GM18526 (cell line): ENCODE results near the gene TP63.

Experiments used
- POLR2A ChIP-seq: IDR thresholded peaks from 3 replicates; pipeline ENCODE4 v1.6.1; 2011; ENCODE audit not compliant: insufficient read length; ENCODE audit errors: extremely low read depth

The TP63 gene

GRCh38 chr3:189830401-189830800 lies 199.2 kb downstream of the TP63 start:
- TF ChIP-seq POLR2A, result no peak

- no peak for TF ChIP-seq POLR2A
These were observed 202.1 kb downstream of the TP63 start for GRCh38 chr3:189833266-189833665.

- no peak for TF ChIP-seq POLR2A
These were observed 202.8 kb downstream of the TP63 start for GRCh38 chr3:189833996-189834395.

GRCh38 chr3:189834462-189834861 lies 203.3 kb downstream of the TP63 start:
- no peak for TF ChIP-seq POLR2A

- TF ChIP-seq POLR2A, result no peak
These were observed 205.6 kb downstream of the TP63 start for GRCh38 chr3:189836795-189837194.

- TF ChIP-seq POLR2A, result no peak
These were observed 207.1 kb downstream of the TP63 start for GRCh38 chr3:189838291-189838690.

GRCh38 chr3:189839576-189839975 lies 208.4 kb downstream of the TP63 start:
- no peak for TF ChIP-seq POLR2A

GRCh38 chr3:189841473-189842205 lies 210.4 kb downstream of the TP63 start:
- TF ChIP-seq POLR2A, result no peak

GRCh38 chr3:189842681-189843602 lies 211.8 kb downstream of the TP63 start:
- no peak for TF ChIP-seq POLR2A

GRCh38 chr3:189845069-189845468 lies 213.9 kb downstream of the TP63 start:
- TF ChIP-seq POLR2A, result no peak

GRCh38 chr3:189848395-189849040 lies 217.3 kb downstream of the TP63 start:
- no peak for TF ChIP-seq POLR2A

GRCh38 chr3:189849262-189849661 lies 218.1 kb downstream of the TP63 start:
- TF ChIP-seq POLR2A, result no peak

- TF ChIP-seq POLR2A, result no peak
These were observed 220.5 kb downstream of the TP63 start for GRCh38 chr3:189851682-189852081.

- TF ChIP-seq POLR2A, result no peak
These were observed 222.7 kb downstream of the TP63 start for GRCh38 chr3:189853906-189854305.

- TF ChIP-seq POLR2A, result no peak
These were observed 229.1 kb downstream of the TP63 start for GRCh38 chr3:189860296-189860695.

- no peak for TF ChIP-seq POLR2A
These were observed 231.3 kb downstream of the TP63 start for GRCh38 chr3:189862385-189862998.

- TF ChIP-seq POLR2A, result no peak
These were observed 231.8 kb downstream of the TP63 start for GRCh38 chr3:189863031-189863430.
